IMR-90 (cell line): ENCODE data around the gene DLGAP4. TPM values are rescaled to one million over a fixed set of nuclear protein-coding genes. Genes with fewer than 3 reads are reported as not detected.

ENCODE experiments used
- ATAC-seq: fragments of 200-7000 bp; cut with Tn5 transposase; 2 replicates; pipeline ENCODE4 v1.9.1; 2020; ENCODE audit warnings: low read depth, mild to moderate bottlenecking, moderate library complexity
- BruUV-seq: library from RNA; stranded (reverse); fragments of 400-500 nt; replicated peaks from 2 replicates; lab custom pipeline; 2021; lab: Mats Ljungman, UMichigan
- CTCF ChIA-PET: fragments of 300-600 bp; formaldehyde crosslinking; extraction: SDS; loops from one replicate; lab custom pipeline; 2021; ENCODE audit warnings: antibody characterized with exemption; lab: Yijun Ruan, JAX
- POLR2A ChIA-PET: fragments of 300-600 bp; sonication (Branson Sonifier 250); formaldehyde crosslinking; loops from one replicate; lab custom pipeline; 2022; ENCODE audit warnings: antibody characterized with exemption; ENCODE audit not compliant: unreplicated experiment; lab: Charles Lee
- DNase-seq: peaks from one replicate; pipeline ENCODE4 v3.0.0; 2013
- H2AFZ ChIP-seq: replicated peaks from 2 replicates; pipeline ENCODE3; 2013; ENCODE audit warnings: low read length, mild to moderate bottlenecking; ENCODE audit not compliant: poor library complexity
- H2AK5ac ChIP-seq: 2 replicates; pipeline ENCODE4 v1.6.1; 2013; ENCODE audit warnings: low read depth, low read length, inconsistent platforms
- H2AK9ac ChIP-seq: replicated peaks from 2 replicates; pipeline ENCODE3; 2013; ENCODE audit warnings: mild to moderate bottlenecking, low read depth, low read length, moderate library complexity; ENCODE audit not compliant: poor library complexity
- H2BK120ac ChIP-seq: 2 replicates; pipeline ENCODE4 v1.6.1; 2013; ENCODE audit warnings: low read depth, low read length, inconsistent platforms
- H2BK15ac ChIP-seq: 3 replicates; pipeline ENCODE4 v1.6.1; 2013; ENCODE audit warnings: low read depth, low read length, inconsistent platforms
- H2BK20ac ChIP-seq: 2 replicates; pipeline ENCODE4 v1.6.1; 2013; ENCODE audit warnings: low read depth, mild to moderate bottlenecking, inconsistent platforms, low read length, moderate library complexity
- H2BK5ac ChIP-seq: 2 replicates; pipeline ENCODE4 v1.6.1; 2013; ENCODE audit warnings: mild to moderate bottlenecking, low read depth, low read length, inconsistent platforms; ENCODE audit not compliant: poor library complexity, severe bottlenecking
- H3K14ac ChIP-seq: replicated peaks from 2 replicates; pipeline ENCODE4 v1.6.1; 2013; ENCODE audit warnings: low read depth, low read length, inconsistent platforms
- H3K18ac ChIP-seq: 2 replicates; pipeline ENCODE4 v1.6.1; 2013; ENCODE audit warnings: low read depth, low read length, control low read depth
- H3K23ac ChIP-seq: 2 replicates; pipeline ENCODE4 v1.6.1; 2013; ENCODE audit warnings: low read depth, low read length, inconsistent platforms
- H3K27ac ChIP-seq: 2 replicates; pipeline ENCODE4 v1.5.1; 2013; ENCODE audit warnings: mild to moderate bottlenecking, control low read depth, low read length; ENCODE audit not compliant: insufficient read depth
- H3K27me3 ChIP-seq: 2 replicates; pipeline ENCODE4 v1.6.1; 2013; ENCODE audit warnings: low read length; ENCODE audit not compliant: control insufficient read depth, insufficient read depth
- H3K36me3 ChIP-seq: 2 replicates; pipeline ENCODE4 v1.6.1; 2013; ENCODE audit warnings: low read length, mixed read lengths; ENCODE audit not compliant: control insufficient read depth, insufficient read depth
- H3K4ac ChIP-seq: 2 replicates; pipeline ENCODE4 v1.6.1; 2013; ENCODE audit warnings: low read depth, low read length, inconsistent platforms
- H3K4me1 ChIP-seq: 2 replicates; pipeline ENCODE4 v1.6.1; 2013; ENCODE audit warnings: low read length, mixed read lengths; ENCODE audit not compliant: control insufficient read depth, insufficient read depth
- H3K4me2 ChIP-seq: 2 replicates; pipeline ENCODE4 v1.6.1; 2013; ENCODE audit warnings: low read depth, mild to moderate bottlenecking, control low read depth, low read length, moderate library complexity
- H3K4me3 ChIP-seq: 2 replicates; pipeline ENCODE4 v1.5.1; 2013; ENCODE audit warnings: low read depth, mild to moderate bottlenecking, control low read depth, low read length, moderate library complexity; ENCODE audit not compliant: insufficient read depth
- H3K56ac ChIP-seq: 2 replicates; pipeline ENCODE4 v1.6.1; 2013; ENCODE audit warnings: low read length, inconsistent platforms; ENCODE audit not compliant: insufficient read depth; ENCODE audit errors: extremely low read depth
- H3K79me1 ChIP-seq, 2 experiments: 2 replicates each; pipeline ENCODE4 v1.6.1; 2013; ENCODE audit warnings: low read length in 2 of 2, inconsistent platforms in 1 of 2, low read depth in 1 of 2
- H3K9ac ChIP-seq: 2 replicates; pipeline ENCODE4 v1.6.1; 2013; ENCODE audit warnings: low read depth, low read length, control low read depth
- H3K9me1 ChIP-seq: 2 replicates; pipeline ENCODE4 v1.6.1; 2013; ENCODE audit warnings: low read length, inconsistent platforms; ENCODE audit not compliant: insufficient read depth
- H3K9me3 ChIP-seq: 2 replicates; pipeline ENCODE4 v1.6.1; 2013; ENCODE audit warnings: low read length; ENCODE audit not compliant: control insufficient read depth, insufficient read depth
- H4K20me1 ChIP-seq: 2 replicates; pipeline ENCODE4 v1.6.1; 2013; ENCODE audit warnings: low read length, inconsistent platforms; ENCODE audit not compliant: insufficient read depth
- H4K5ac ChIP-seq: 2 replicates; pipeline ENCODE4 v1.6.1; 2013; ENCODE audit warnings: mild to moderate bottlenecking, low read depth, low read length, control low read depth
- H4K8ac ChIP-seq, 2 experiments: 2 replicates each; pipeline ENCODE4 v1.6.1; 2013; ENCODE audit warnings: low read depth in 2 of 2, low read length in 2 of 2, control low read depth in 1 of 2, inconsistent platforms in 1 of 2
- H4K91ac ChIP-seq: 2 replicates; pipeline ENCODE4 v1.6.1; 2013; ENCODE audit warnings: low read depth, low read length, inconsistent platforms; ENCODE audit not compliant: insufficient read depth
- BHLHE40 ChIP-seq: fragments of 150-350 bp; IDR thresholded peaks from 2 replicates; pipeline ENCODE4 v1.6.1; 2016; ENCODE audit warnings: mild to moderate bottlenecking, low read depth, low read length
- CHD1 ChIP-seq: IDR thresholded peaks from 2 replicates; pipeline ENCODE4 v1.6.1; 2012; ENCODE audit warnings: low read depth, low read length, improper control_type of control experiment
- FOS ChIP-seq: fragments of 150-350 bp; IDR thresholded peaks from 2 replicates; pipeline ENCODE4 v1.6.1; 2016; ENCODE audit warnings: low read depth, low read length
- MAFK ChIP-seq: IDR thresholded peaks from 2 replicates; pipeline ENCODE4 v1.6.1; 2012; ENCODE audit warnings: low read depth, low read length, improper control_type of control experiment
- MAZ ChIP-seq: IDR thresholded peaks from 2 replicates; pipeline ENCODE4 v1.6.1; 2012; ENCODE audit warnings: low read depth, mild to moderate bottlenecking, low read length, improper control_type of control experiment, moderate library complexity, borderline replicate concordance
- MXI1 ChIP-seq: IDR thresholded peaks from 2 replicates; pipeline ENCODE4 v1.6.1; 2012; ENCODE audit warnings: low read depth, mild to moderate bottlenecking, low read length, moderate library complexity, borderline replicate concordance
- NFE2L2 ChIP-seq: fragments of 150-350 bp; IDR thresholded peaks from 2 replicates; pipeline ENCODE4 v1.6.1; 2016; ENCODE audit warnings: low read depth, mild to moderate bottlenecking, low read length
- POLR2A ChIP-seq: IDR thresholded peaks from 2 replicates; pipeline ENCODE4 v1.6.1; 2012; ENCODE audit warnings: mild to moderate bottlenecking, low read depth, low read length
- RAD21 ChIP-seq: IDR thresholded peaks from 2 replicates; pipeline ENCODE4 v1.6.1; 2012; ENCODE audit warnings: low read length, improper control_type of control experiment
- RCOR1 ChIP-seq: IDR thresholded peaks from 2 replicates; pipeline ENCODE4 v1.6.1; 2012; ENCODE audit warnings: mild to moderate bottlenecking, low read length, improper control_type of control experiment; ENCODE audit not compliant: insufficient replicate concordance
- RFX5 ChIP-seq: IDR thresholded peaks from 2 replicates; pipeline ENCODE4 v1.8.0; 2012; ENCODE audit warnings: low read depth, mild to moderate bottlenecking, low read length, moderate library complexity
- WGBS, 2 experiments: methylation state at CpG; one replicate each; pipeline versions ENCODE4 v1.1.5 to v1.1.7; 2013; ENCODE audit warnings: missing lambda C conversion rate in 2 of 2; ENCODE audit not compliant: insufficient read length in 1 of 2; ENCODE audit errors: extremely low coverage in 2 of 2; 5-methylcytosine and 5-hydroxymethylcytosine counted together
- dilution Hi-C: fragments of 300-500 bp; cut with HindIII; formaldehyde crosslinking; loops from one replicate; pipeline ENCODE4 v1.14.3; 2018; ENCODE audit warnings: low sequenced_read_pairs; ENCODE audit not compliant: unreplicated experiment
- in situ Hi-C: fragments of 300-500 bp; cut with MboI; formaldehyde crosslinking; loops from 3 replicates; pipeline ENCODE4 v1.14.3; 2019; ENCODE audit warnings: low sequenced_read_pairs, inconsistent platforms, mixed read lengths
- intact Hi-C: fragments of 100-400 bp; cut with micrococcal nuclease; formaldehyde crosslinking; loops from 2 replicates; pipeline ENCODE4 v1.10.0; 2022
- polyA plus RNA-seq, 3 experiments: library from polyadenylated mRNA; depleted of rRNA; stranded (reverse); fragments of >200 nt; gene quantifications; 2 replicates each; pipeline ENCODE4 v1.2.3, GENCODE V29; 2012; ENCODE audit warnings: low replicate concordance in 1 of 3
- total RNA-seq: library from RNA; depleted of rRNA; stranded (reverse); fragments of >200 nt; gene quantifications from 2 replicates; pipeline ENCODE4 v1.2.3, GENCODE V29; 2012
- TF ChIP-seq, protein P1 (sequence below): conservative IDR thresholded peaks from 2 replicates; pipeline ENCODE4 v1.5.1; 2012; ENCODE audit warnings: mild to moderate bottlenecking, low read depth, low read length, improper control_type of control experiment
- TF ChIP-seq, protein P2 (sequence below): fragments of 150-350 bp; IDR thresholded peaks from 2 replicates; pipeline ENCODE4 v1.6.1; 2017; ENCODE audit warnings: mild to moderate bottlenecking, antibody characterized with exemption, low read length, low read depth

Gene DLGAP4
- total and polyA plus RNA-seq, 2 of the 4 experiments (the other 2 are of a cell fraction), result 32.3 to 73.2 TPM

DNA sequence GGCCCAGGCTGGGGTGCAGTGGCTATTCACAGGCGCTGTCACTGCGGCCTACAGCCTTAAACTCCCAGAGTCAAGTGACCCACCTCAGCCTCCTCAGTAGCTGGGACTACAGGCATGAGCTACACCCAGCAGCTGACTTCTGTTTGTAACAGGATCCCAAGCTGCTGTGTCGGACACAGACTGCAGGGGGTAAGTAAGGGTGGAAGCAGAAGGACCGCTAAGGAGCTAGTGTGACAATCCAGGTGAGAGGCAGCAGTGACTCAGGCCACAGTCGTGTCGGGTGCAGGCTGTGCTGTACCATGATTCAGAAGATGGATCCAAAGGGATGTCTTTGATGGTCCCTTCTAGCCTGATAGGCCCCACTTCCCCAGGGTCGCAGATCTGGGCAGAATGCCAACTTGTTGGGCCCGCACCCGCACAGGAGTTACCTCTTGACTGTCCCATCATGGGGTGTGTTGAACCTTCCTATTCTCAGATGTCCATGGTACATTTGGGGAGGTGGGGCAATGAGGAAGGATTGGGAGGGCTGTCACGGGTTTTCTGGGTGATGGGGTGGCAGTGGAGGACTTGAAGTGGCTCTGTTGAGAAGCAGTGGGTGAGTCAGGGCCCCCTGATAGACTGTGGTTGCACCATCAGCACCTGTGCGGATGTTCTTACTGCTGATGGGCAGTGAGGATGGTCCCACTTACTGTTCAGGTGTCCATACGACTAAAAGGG is 44.6 kb upstream of the DLGAP4 start:
- no peak overlapping the region for H3K4me3 ChIP-seq
- peaks cover 16% of the 10 kb centered on the region for H3K27me3 ChIP-seq
- ATAC-seq (no peak), DNase-seq (no peak)
- no TSS peak for BruUV-seq
- dilution Hi-C loops, result no loop called here
- H2BK5ac ChIP-seq, result no peak overlapping the region
- H2AK5ac ChIP-seq, result no peak overlapping the region
- CTCF ChIA-PET, result no interaction called here
- no peak overlapping the region for H3K56ac ChIP-seq
- no peak overlapping the region for H4K8ac ChIP-seq
- no peak overlapping the region for H3K27ac ChIP-seq
- no peak overlapping the region for H2AFZ ChIP-seq
- no peak overlapping the region for H3K4me2 ChIP-seq
- no peak overlapping the region for H3K14ac ChIP-seq
- TF ChIP-seq MAZ (no peak), POLR2A (no peak), BHLHE40 (no peak), RCOR1 (no peak), MAFK (no peak), RFX5 (no peak), CHD1 (no peak), FOS (no peak), RAD21 (no peak), MXI1 (no peak), NFE2L2 (no peak)
- TF ChIP-seq, protein P1, sequence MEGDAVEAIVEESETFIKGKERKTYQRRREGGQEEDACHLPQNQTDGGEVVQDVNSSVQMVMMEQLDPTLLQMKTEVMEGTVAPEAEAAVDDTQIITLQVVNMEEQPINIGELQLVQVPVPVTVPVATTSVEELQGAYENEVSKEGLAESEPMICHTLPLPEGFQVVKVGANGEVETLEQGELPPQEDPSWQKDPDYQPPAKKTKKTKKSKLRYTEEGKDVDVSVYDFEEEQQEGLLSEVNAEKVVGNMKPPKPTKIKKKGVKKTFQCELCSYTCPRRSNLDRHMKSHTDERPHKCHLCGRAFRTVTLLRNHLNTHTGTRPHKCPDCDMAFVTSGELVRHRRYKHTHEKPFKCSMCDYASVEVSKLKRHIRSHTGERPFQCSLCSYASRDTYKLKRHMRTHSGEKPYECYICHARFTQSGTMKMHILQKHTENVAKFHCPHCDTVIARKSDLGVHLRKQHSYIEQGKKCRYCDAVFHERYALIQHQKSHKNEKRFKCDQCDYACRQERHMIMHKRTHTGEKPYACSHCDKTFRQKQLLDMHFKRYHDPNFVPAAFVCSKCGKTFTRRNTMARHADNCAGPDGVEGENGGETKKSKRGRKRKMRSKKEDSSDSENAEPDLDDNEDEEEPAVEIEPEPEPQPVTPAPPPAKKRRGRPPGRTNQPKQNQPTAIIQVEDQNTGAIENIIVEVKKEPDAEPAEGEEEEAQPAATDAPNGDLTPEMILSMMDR, result no peak
- TF ChIP-seq, protein P2, sequence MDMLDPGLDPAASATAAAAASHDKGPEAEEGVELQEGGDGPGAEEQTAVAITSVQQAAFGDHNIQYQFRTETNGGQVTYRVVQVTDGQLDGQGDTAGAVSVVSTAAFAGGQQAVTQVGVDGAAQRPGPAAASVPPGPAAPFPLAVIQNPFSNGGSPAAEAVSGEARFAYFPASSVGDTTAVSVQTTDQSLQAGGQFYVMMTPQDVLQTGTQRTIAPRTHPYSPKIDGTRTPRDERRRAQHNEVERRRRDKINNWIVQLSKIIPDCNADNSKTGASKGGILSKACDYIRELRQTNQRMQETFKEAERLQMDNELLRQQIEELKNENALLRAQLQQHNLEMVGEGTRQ, result no peak
- H4K20me1 ChIP-seq, result no peaks in the 10 kb centered on the region
- no peaks in the 10 kb centered on the region for H3K4me1 ChIP-seq
- no peak overlapping the region for H3K18ac ChIP-seq
- no peak overlapping the region for H4K91ac ChIP-seq
- no peak overlapping the region for H4K5ac ChIP-seq
- no peaks in the 10 kb centered on the region for H3K9me3 ChIP-seq
- H2AK9ac ChIP-seq, result no peak overlapping the region
- POLR2A ChIA-PET, result interaction anchor here (0.7 kb wide), 1 partner anchor 257 kb away, joined by 8 read pairs; no protein-coding TSS in a partner anchor
- H3K9me1 ChIP-seq, result 0 out of 2 replicates have a peak, but pooled peaks cover under 1% of the 10 kb centered on the region
- H3K36me3 ChIP-seq, result peaks cover 4% of the 10 kb centered on the region
- no peak overlapping the region for H3K4ac ChIP-seq
- intact Hi-C loops, result no loop called here
- 82% methylated on average over 5 of the region's 12 CpGs; no CpG with 5 or more reads in 1 of the 2 experiments for WGBS, 2 experiments
- no peak overlapping the region for H2BK20ac ChIP-seq
- H3K79me1 ChIP-seq, result no peaks in the 10 kb centered on the region
- in situ Hi-C loops, result no loop called here
- no peak overlapping the region for H2BK15ac ChIP-seq
- no peak overlapping the region for H3K23ac ChIP-seq
- no peak overlapping the region for H3K9ac ChIP-seq
- no peak overlapping the region for H2BK120ac ChIP-seq
